Measurements from ENCODE around the gene ESRRG. TPM values are rescaled to one million over a fixed set of nuclear protein-coding genes. Genes with fewer than 3 reads are reported as not detected.

ESRRG gene
- total and polyA plus RNA-seq, 2 donors (not counting 1 experiment from before 2014, with no cell fraction given) = 0.06 TPM; not detected in 1

DNA sequence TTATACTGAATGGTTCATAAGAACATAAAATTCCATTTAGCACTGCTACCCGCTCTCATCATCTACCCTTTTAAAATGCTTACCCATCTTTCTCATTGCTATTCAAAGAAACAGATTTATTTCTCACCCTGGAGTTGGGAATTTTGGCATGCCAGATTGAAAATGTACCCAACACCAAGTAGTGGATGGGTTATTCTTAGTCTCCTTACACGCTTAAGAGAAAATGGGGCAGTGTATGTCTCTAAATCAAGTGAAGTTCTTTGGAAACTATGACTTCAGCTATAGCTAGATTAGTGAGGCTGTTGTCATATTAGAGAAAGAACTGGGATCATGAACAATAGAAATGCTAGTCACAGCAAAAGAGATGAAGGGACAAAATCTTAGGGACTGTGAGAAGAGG lies 27.7 kb upstream of the ESRRG start:
- ChIA-PET POLR2A (no interaction called here), CTCF (no interaction called here)
- H4K20me1 ChIP-seq (ENCODE audit: control insufficient read depth, insufficient read depth, low read length, poor library complexity, severe bottlenecking) = no peaks in the 10 kb centered on the region
- no peak overlapping the region for H3K27ac Mint-ChIP-seq
- ATAC-seq (ENCODE audit: low read depth) (no peak), DNase-seq (no peak)
- H3K9me3 Mint-ChIP-seq (ENCODE audit: insufficient read depth) = no peaks in the 10 kb centered on the region
- 100% methylated on average over 1 of the region's 2 CpGs for WGBS (ENCODE audit: insufficient coverage)
- H2AFZ ChIP-seq (ENCODE audit: insufficient read depth, low read depth, low read length, poor library complexity, severe bottlenecking) = no peak overlapping the region
- no peaks in the 10 kb centered on the region for H3K27me3 ChIP-seq (replicated peaks in 1 of 4; ENCODE audit: control extremely low read depth in 1 of 4, control insufficient read depth in 3 of 4, insufficient read depth in 4 of 4, low read length in 3 of 4)
- intact Hi-C loops (cut with micrococcal nuclease) = no loop called here
- no peak overlapping the region for H3K4me3 ChIP-seq (ENCODE audit: control extremely low read depth in 1 of 5, extremely low read depth in 1 of 5, insufficient read depth in 1 of 5, low read depth in 2 of 5, low read length in 4 of 5)
- no peaks in the 10 kb centered on the region for H3K9me3 ChIP-seq (ENCODE audit: control extremely low read depth in 1 of 3, control insufficient read depth in 2 of 3, insufficient read depth in 1 of 3, low read length in 2 of 3)
- no peak overlapping the region for H3K27ac ChIP-seq (ENCODE audit: low read length in 2 of 2)
- TF ChIP-seq, protein P1, sequence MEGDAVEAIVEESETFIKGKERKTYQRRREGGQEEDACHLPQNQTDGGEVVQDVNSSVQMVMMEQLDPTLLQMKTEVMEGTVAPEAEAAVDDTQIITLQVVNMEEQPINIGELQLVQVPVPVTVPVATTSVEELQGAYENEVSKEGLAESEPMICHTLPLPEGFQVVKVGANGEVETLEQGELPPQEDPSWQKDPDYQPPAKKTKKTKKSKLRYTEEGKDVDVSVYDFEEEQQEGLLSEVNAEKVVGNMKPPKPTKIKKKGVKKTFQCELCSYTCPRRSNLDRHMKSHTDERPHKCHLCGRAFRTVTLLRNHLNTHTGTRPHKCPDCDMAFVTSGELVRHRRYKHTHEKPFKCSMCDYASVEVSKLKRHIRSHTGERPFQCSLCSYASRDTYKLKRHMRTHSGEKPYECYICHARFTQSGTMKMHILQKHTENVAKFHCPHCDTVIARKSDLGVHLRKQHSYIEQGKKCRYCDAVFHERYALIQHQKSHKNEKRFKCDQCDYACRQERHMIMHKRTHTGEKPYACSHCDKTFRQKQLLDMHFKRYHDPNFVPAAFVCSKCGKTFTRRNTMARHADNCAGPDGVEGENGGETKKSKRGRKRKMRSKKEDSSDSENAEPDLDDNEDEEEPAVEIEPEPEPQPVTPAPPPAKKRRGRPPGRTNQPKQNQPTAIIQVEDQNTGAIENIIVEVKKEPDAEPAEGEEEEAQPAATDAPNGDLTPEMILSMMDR (IDR thresholded peaks at IDR 0.05) = no peak
- TF ChIP-seq EZH2 (IDR thresholded peaks at IDR 0.05; ENCODE audit: borderline replicate concordance, insufficient read depth, low read depth, low read length, poor library complexity, severe bottlenecking) = no peak
- H3K4me1 ChIP-seq (ENCODE audit: control insufficient read depth in 2 of 2, insufficient read depth in 2 of 2, low read length in 2 of 2) = no peaks in the 10 kb centered on the region
- no peak overlapping the region for H3K4me3 Mint-ChIP-seq
- no peaks in the 10 kb centered on the region for H3K36me3 ChIP-seq (replicated peaks in 1 of 2; ENCODE audit: control extremely low read depth in 1 of 2, control insufficient read depth in 1 of 2, extremely low read depth in 1 of 2, insufficient read depth in 2 of 2, low read length in 1 of 2)
- H3K4me2 ChIP-seq (replicated peaks; ENCODE audit: low read depth, low read length, poor library complexity, severe bottlenecking) = no peak overlapping the region
- H3K79me2 ChIP-seq (ENCODE audit: control insufficient read depth, insufficient read depth, low read length) = no peaks in the 10 kb centered on the region
- no peak overlapping the region for H3K9ac ChIP-seq (ENCODE audit: low read length)
- H3K4me1 Mint-ChIP-seq = no peaks in the 10 kb centered on the region
- no peaks in the 10 kb centered on the region for H3K27me3 Mint-ChIP-seq

DNA sequence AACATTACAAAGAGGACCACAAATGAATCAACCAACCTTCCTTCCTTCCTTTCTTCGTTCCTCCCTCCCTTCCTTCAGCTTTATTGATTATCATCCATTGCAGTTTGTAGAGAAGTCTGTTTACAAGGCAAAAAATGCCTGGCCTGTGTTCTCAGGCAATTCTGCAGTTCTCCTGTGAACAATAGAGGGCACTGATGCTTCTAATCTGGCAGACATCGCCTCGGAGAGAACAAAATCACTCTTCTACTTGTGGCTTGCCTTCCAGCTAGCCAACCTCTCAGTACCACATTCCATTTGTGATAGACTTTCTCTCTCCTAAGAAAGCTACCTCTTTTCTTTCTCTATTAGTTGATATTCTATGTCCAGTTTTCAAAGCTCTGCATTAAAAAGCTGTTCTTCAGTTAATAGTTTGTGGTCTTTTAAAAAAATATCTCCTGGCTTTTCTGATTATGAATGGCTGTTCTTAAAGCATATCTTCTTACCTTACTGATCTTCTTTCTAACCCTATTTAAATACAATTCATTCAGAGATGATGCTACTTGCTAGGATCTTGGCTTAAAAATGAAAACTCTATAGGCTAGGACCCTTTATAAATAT lies 26.9 kb upstream of the ESRRG start:
- no peaks in the 10 kb centered on the region for H3K9me3 ChIP-seq (ENCODE audit: control extremely low read depth in 1 of 3, control insufficient read depth in 2 of 3, insufficient read depth in 1 of 3, low read length in 2 of 3)
- POLR2A ChIA-PET = no interaction called here
- no peak for ATAC-seq (ENCODE audit: low read depth)

More for the DNA sequence above, 26.9 kb upstream of the ESRRG start:
- Histone ChIP-seq H3K27ac (ENCODE audit: low read length in 2 of 2) (no peak overlapping the region), H3K36me3 (replicated peaks in 1 of 2; ENCODE audit: control extremely low read depth in 1 of 2, control insufficient read depth in 1 of 2, extremely low read depth in 1 of 2, insufficient read depth in 2 of 2, low read length in 1 of 2) (no peaks in the 10 kb centered on the region), H2AFZ (ENCODE audit: insufficient read depth, low read depth, low read length, poor library complexity, severe bottlenecking) (no peak overlapping the region), H3K79me2 (ENCODE audit: control insufficient read depth, insufficient read depth, low read length) (no peaks in the 10 kb centered on the region), H4K20me1 (ENCODE audit: control insufficient read depth, insufficient read depth, low read length, poor library complexity, severe bottlenecking) (no peaks in the 10 kb centered on the region), H3K9ac (ENCODE audit: low read length) (no peak overlapping the region), H3K4me1 (ENCODE audit: control insufficient read depth in 2 of 2, insufficient read depth in 2 of 2, low read length in 2 of 2) (no peaks in the 10 kb centered on the region), H3K4me2 (replicated peaks; ENCODE audit: low read depth, low read length, poor library complexity, severe bottlenecking) (no peak overlapping the region), H3K27me3 (replicated peaks in 1 of 4; ENCODE audit: control extremely low read depth in 1 of 4, control insufficient read depth in 3 of 4, insufficient read depth in 4 of 4, low read length in 3 of 4) (no peaks in the 10 kb centered on the region), H3K4me3 (ENCODE audit: control extremely low read depth in 1 of 5, extremely low read depth in 1 of 5, insufficient read depth in 1 of 5, low read depth in 2 of 5, low read length in 4 of 5) (no peak overlapping the region)
- H3K4me1 Mint-ChIP-seq = no peaks in the 10 kb centered on the region
- TF ChIP-seq EZH2 (IDR thresholded peaks at IDR 0.05; ENCODE audit: borderline replicate concordance, insufficient read depth, low read depth, low read length, poor library complexity, severe bottlenecking) = no peak
- TF ChIP-seq, protein P1 (IDR thresholded peaks at IDR 0.05) = no peak
- no peaks in the 10 kb centered on the region for H3K27me3 Mint-ChIP-seq
- no peak overlapping the region for H3K27ac Mint-ChIP-seq
- no peak overlapping the region for H3K4me3 Mint-ChIP-seq
- CTCF ChIA-PET = no interaction called here
- 26% methylated on average over 2 of the region's 3 CpGs for WGBS (ENCODE audit: insufficient coverage)
- DNase-seq = no peak
- no peaks in the 10 kb centered on the region for H3K9me3 Mint-ChIP-seq (ENCODE audit: insufficient read depth)
- intact Hi-C loops (cut with micrococcal nuclease) = no loop called here
